ENCODE data around the gene PAPPA. TPM values are rescaled to one million over a fixed set of nuclear protein-coding genes. Genes with fewer than 3 reads are reported as not detected.

Gene PAPPA
- total and polyA plus RNA-seq, 4 experiments from 2014 or later: not detected

DNA sequence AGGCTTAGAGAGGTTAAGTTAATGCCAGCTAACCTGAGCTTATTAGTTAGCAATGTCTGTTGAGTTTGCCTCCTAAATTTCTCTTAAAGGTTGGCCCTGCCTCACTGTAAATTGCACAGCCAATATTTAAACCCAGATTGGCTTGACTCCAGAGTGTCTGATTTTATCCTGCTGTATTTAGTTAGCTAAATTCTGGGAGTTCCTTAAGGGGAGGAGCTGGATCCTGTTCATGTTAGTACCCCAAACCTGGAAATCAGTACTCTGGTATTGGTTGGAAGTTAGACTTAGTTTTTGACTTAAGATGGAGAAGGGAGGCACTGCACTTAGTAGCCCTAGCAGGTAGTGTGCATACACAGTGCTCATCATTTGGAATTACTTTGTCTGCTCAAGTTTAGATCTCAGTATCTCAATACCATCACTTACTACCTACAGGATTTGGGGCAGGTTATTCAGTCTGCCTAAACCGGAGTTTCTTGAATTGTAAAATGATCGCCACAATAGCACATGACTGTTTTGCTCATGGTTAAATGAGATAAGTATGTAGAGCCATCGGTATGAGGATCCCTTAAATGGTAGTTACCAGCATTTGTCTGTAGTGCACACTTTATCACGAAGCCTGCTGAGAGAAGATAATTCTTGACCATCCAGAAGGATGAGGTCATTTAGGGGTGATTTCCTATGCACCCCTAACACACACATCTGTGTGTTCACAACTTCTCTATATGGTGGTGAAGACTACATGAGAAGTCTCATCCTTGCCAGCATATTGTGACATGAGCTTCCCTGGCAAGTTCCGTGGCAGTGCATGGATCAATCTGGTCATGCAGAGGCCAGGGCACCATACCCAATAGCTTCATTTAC lies 268.8 kb downstream of the PAPPA start:
- no peak overlapping the region for H3K4me3 Mint-ChIP-seq
- intact Hi-C loops (cut with micrococcal nuclease): no loop called here
- H3K36me3 Mint-ChIP-seq: peaks cover 15 to 60% of the 10 kb centered on the region in 2 donors
- Histone ChIP-seq H3K4me1 (ENCODE audit: insufficient read depth, low read length) (no peaks in the 10 kb centered on the region), H3K36me3 (ENCODE audit: insufficient read depth, low read length) (no peaks in the 10 kb centered on the region), H3K4me3 (ENCODE audit: low read length in 2 of 2) (no peak overlapping the region), H3K27me3 (ENCODE audit: insufficient read depth, low read length) (no peaks in the 10 kb centered on the region), H3K27ac (ENCODE audit: low read depth, low read length) (no peak overlapping the region), H3K9me3 (ENCODE audit: control insufficient read depth in 1 of 2, low read length in 2 of 2) (no peaks in the 10 kb centered on the region)
- ChIA-PET CTCF (ENCODE audit: partially characterized antibody) (no interaction called here), POLR2A (ENCODE audit: partially characterized antibody) (no interaction called here)
- H3K27me3 Mint-ChIP-seq: no peaks in the 10 kb centered on the region
- DNase-seq: no peak
- H3K27ac Mint-ChIP-seq: no peak overlapping the region
- H3K4me1 Mint-ChIP-seq: no peaks in the 10 kb centered on the region
- H3K9me3 Mint-ChIP-seq: peaks cover 0 to 5% (median 0%) of the 10 kb centered on the region in 8 donors

DNA sequence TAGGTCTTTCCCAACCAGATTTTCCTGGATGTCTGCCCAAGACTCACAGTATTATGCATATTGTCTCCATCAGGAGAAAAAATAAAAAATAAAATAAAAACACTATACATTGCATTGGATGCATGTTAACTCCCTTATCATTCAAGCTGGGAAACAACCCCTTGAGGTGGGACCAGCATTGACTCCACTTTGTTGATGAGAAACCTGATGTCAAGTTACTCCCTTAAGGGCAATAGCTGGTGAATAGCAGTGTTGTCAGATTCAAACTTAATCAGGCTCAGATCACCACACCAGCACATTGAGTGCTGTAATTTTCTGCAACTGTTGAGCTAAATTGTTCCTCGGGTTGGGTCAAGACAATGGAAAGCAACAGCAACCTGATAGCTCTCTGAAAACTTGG lies 269.6 kb downstream of the PAPPA start:
- H3K4me3 Mint-ChIP-seq: no peak overlapping the region

DNA sequence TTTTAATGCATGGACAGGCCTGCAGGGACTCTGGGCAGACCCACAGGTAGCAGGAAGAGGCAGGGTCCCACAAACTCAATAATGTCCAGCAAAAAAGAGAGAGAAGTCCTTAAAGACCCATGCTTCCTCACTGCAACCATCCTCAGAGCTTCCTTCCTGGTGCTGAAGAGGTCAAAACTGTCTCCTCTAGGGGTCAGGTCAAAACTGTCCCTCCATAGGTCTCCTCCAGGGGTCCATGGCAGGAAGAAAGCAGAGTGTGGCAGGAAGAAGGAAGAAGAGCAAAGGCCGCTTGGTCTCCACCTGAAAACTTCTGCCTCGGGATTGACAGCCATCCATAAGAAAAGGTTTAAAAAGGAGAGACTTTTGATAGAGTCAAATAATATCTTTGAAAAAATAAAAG lies 271.7 kb downstream of the PAPPA start:
- peaks cover 14 to 60% of the 10 kb centered on the region in 2 donors for H3K36me3 Mint-ChIP-seq
- Histone ChIP-seq H3K9me3 (ENCODE audit: control insufficient read depth in 1 of 2, low read length in 2 of 2) (no peaks in the 10 kb centered on the region), H3K27me3 (ENCODE audit: insufficient read depth, low read length) (no peaks in the 10 kb centered on the region), H3K27ac (ENCODE audit: low read depth, low read length) (no peak overlapping the region), H3K4me3 (ENCODE audit: low read length in 2 of 2) (no peak overlapping the region), H3K36me3 (ENCODE audit: insufficient read depth, low read length) (no peaks in the 10 kb centered on the region), H3K4me1 (ENCODE audit: insufficient read depth, low read length) (no peaks in the 10 kb centered on the region)
- intact Hi-C loops (cut with micrococcal nuclease): no loop called here
- H3K27me3 Mint-ChIP-seq: no peaks in the 10 kb centered on the region
- H3K4me1 Mint-ChIP-seq: no peaks in the 10 kb centered on the region
- ChIA-PET POLR2A (ENCODE audit: partially characterized antibody) (no interaction called here), CTCF (ENCODE audit: partially characterized antibody) (no interaction called here)
- DNase-seq: no peak
- no peak overlapping the region for H3K27ac Mint-ChIP-seq
- H3K9me3 Mint-ChIP-seq: peaks cover 0 to 5% (median 0%) of the 10 kb centered on the region in 8 donors
- H3K4me3 Mint-ChIP-seq: no peak overlapping the region

More for the DNA sequence above, 269.6 kb downstream of the PAPPA start:
- Histone ChIP-seq H3K27ac (ENCODE audit: low read depth, low read length) (no peak overlapping the region), H3K9me3 (ENCODE audit: control insufficient read depth in 1 of 2, low read length in 2 of 2) (no peaks in the 10 kb centered on the region), H3K4me1 (ENCODE audit: insufficient read depth, low read length) (no peaks in the 10 kb centered on the region), H3K27me3 (ENCODE audit: insufficient read depth, low read length) (no peaks in the 10 kb centered on the region), H3K4me3 (ENCODE audit: low read length in 2 of 2) (no peak overlapping the region), H3K36me3 (ENCODE audit: insufficient read depth, low read length) (no peaks in the 10 kb centered on the region)
- Mint-ChIP-seq H3K36me3 (peaks cover 19 to 58% of the 10 kb centered on the region in 2 donors), H3K9me3 (peaks cover 0 to 5% (median 0%) of the 10 kb centered on the region in 8 donors), H3K4me1 (no peaks in the 10 kb centered on the region), H3K27me3 (no peaks in the 10 kb centered on the region), H3K27ac (no peak overlapping the region)
- CTCF ChIA-PET (ENCODE audit: partially characterized antibody): no interaction called here
- intact Hi-C loops (cut with micrococcal nuclease): no loop called here
- no peak for DNase-seq
- POLR2A ChIA-PET (ENCODE audit: partially characterized antibody): no interaction called here

DNA sequence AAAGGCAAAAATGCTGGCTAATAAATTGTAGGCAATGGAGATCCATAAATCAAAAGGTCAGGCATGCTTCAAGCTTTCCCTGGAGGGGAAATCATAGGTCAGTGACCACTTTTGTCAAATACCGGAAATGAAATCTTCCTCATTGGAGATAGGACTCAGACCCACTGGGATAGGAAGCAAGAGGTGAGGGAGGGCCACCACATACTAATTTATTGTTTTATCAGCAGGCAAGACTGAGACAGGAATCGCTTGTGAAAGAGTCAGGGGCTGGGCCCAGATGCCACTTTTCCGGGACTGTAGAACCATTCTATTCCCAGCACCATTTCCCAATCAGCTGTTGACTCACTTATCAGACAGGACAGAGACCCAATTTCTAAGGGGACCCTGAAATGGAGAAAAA lies 277.3 kb downstream of the PAPPA start:
- DNase-seq: no peak
- H3K27me3 ChIP-seq (ENCODE audit: insufficient read depth, low read length): no peaks in the 10 kb centered on the region
- H3K4me3 Mint-ChIP-seq: no peak overlapping the region
- H3K36me3 Mint-ChIP-seq: peaks cover 12 to 43% of the 10 kb centered on the region in 2 donors
- no peaks in the 10 kb centered on the region for H3K36me3 ChIP-seq (ENCODE audit: insufficient read depth, low read length)
- no peak overlapping the region for H3K27ac Mint-ChIP-seq
- no peaks in the 10 kb centered on the region for H3K9me3 ChIP-seq (ENCODE audit: control insufficient read depth in 1 of 2, low read length in 2 of 2)
- H3K9me3 Mint-ChIP-seq: peaks cover 0 to 5% (median 0%) of the 10 kb centered on the region in 8 donors
- no peaks in the 10 kb centered on the region for H3K4me1 ChIP-seq (ENCODE audit: insufficient read depth, low read length)
- intact Hi-C loops (cut with micrococcal nuclease): no loop called here
- H3K4me1 Mint-ChIP-seq: no peaks in the 10 kb centered on the region
- H3K27me3 Mint-ChIP-seq: no peaks in the 10 kb centered on the region
- POLR2A ChIA-PET (ENCODE audit: partially characterized antibody): no interaction called here
- no peak overlapping the region for H3K4me3 ChIP-seq (ENCODE audit: low read length in 2 of 2)
- CTCF ChIA-PET (ENCODE audit: partially characterized antibody): no interaction called here
- H3K27ac ChIP-seq (ENCODE audit: low read depth, low read length): no peak overlapping the region

DNA sequence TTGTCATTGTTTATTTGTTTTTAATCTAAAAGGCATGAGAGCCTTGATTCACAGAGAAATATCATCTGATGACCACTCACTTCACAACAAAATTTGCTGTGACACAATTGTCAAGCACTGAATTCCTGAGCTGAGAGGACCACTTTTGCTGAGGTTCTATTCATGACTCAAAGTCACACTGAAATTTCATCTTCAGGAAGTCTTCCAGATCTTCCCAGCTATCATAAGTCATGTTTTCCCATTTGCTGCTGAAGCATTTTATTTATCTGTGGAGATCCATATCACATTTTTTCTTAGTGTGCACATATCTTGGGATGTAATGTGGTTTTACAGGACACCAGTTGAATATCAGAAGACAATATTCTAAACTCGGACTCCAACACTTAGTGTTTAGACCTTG lies 278.5 kb downstream of the PAPPA start:
- Mint-ChIP-seq H3K4me1 (no peaks in the 10 kb centered on the region), H3K36me3 (peaks cover 12 to 38% of the 10 kb centered on the region in 2 donors), H3K4me3 (no peak overlapping the region), H3K27ac (no peak overlapping the region), H3K9me3 (peaks cover 0 to 1% (median 0%) of the 10 kb centered on the region in 8 donors), H3K27me3 (no peaks in the 10 kb centered on the region)
- DNase-seq: no peak
- CTCF ChIA-PET (ENCODE audit: partially characterized antibody): no interaction called here
- POLR2A ChIA-PET (ENCODE audit: partially characterized antibody): no interaction called here
- intact Hi-C loops (cut with micrococcal nuclease): no loop called here
- no peak overlapping the region for H3K4me3 ChIP-seq (ENCODE audit: low read length in 2 of 2)
- no peaks in the 10 kb centered on the region for H3K4me1 ChIP-seq (ENCODE audit: insufficient read depth, low read length)
- no peak overlapping the region for H3K27ac ChIP-seq (ENCODE audit: low read depth, low read length)
- H3K9me3 ChIP-seq (ENCODE audit: control insufficient read depth in 1 of 2, low read length in 2 of 2): no peaks in the 10 kb centered on the region
- no peaks in the 10 kb centered on the region for H3K27me3 ChIP-seq (ENCODE audit: insufficient read depth, low read length)
- no peaks in the 10 kb centered on the region for H3K36me3 ChIP-seq (ENCODE audit: insufficient read depth, low read length)

DNA sequence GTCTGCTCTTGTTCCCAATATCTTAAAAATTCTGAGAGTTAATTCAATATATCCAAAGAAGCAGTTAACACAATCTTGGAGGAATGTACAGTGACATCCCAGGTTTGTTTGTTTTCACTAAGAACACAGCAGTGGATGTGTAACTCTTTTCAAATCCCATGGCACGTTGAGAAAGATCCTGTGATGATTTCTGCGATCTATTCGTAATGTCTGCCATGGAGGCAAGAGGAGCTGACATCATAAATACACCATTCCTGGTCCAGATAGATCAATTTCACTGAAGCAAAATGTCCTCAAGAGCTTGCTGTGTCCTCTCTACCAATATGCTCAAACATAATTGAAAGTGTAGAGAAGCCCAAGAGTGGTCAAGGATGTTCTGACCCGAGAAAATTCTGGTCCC lies 280.7 kb downstream of the PAPPA start:
- no peak overlapping the region for H3K27ac Mint-ChIP-seq
- Histone ChIP-seq H3K4me3 (ENCODE audit: low read length in 2 of 2) (no peak overlapping the region), H3K27ac (ENCODE audit: low read depth, low read length) (no peak overlapping the region), H3K4me1 (ENCODE audit: insufficient read depth, low read length) (no peaks in the 10 kb centered on the region), H3K9me3 (ENCODE audit: control insufficient read depth in 1 of 2, low read length in 2 of 2) (no peaks in the 10 kb centered on the region), H3K36me3 (ENCODE audit: insufficient read depth, low read length) (no peaks in the 10 kb centered on the region), H3K27me3 (ENCODE audit: insufficient read depth, low read length) (no peaks in the 10 kb centered on the region)
- ChIA-PET POLR2A (ENCODE audit: partially characterized antibody) (no interaction called here), CTCF (ENCODE audit: partially characterized antibody) (interaction anchor here (1.2 to 1.4 kb wide), 2 partner anchors 10 to 11 kb away, joined by 3 to 6 read pairs; no protein-coding TSS in a partner anchor)
- DNase-seq: no peak
- H3K9me3 Mint-ChIP-seq: peaks cover 0 to 5% (median 0%) of the 10 kb centered on the region in 8 donors
- H3K36me3 Mint-ChIP-seq: peaks cover 15 to 39% of the 10 kb centered on the region in 2 donors
- intact Hi-C loops (cut with micrococcal nuclease): no loop called here
- H3K4me1 Mint-ChIP-seq: no peaks in the 10 kb centered on the region
- no peaks in the 10 kb centered on the region for H3K27me3 Mint-ChIP-seq
- no peak overlapping the region for H3K4me3 Mint-ChIP-seq

DNA sequence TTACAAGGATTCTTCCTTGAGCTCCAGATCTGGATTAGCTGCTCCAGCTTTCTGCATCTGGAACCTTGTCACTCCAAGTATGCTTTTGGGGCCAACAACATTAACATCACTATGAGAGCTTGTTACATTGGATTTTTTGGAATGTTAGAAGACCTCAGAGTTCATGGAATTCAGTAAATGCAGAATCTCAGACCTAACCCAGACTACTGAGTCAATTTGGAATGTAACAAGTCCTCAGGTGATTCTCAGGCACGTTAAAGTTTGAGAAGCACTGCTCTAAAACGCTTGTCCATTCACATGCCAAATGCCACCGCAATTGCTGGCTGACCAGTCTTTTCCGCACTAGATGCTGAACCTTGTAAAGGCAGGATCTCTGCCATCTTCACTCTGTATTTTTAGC lies 282.1 kb downstream of the PAPPA start:
- no peak overlapping the region for H3K27ac Mint-ChIP-seq
- Histone ChIP-seq H3K27me3 (ENCODE audit: insufficient read depth, low read length) (no peaks in the 10 kb centered on the region), H3K4me3 (ENCODE audit: low read length in 2 of 2) (no peak overlapping the region), H3K27ac (ENCODE audit: low read depth, low read length) (no peak overlapping the region), H3K36me3 (ENCODE audit: insufficient read depth, low read length) (no peaks in the 10 kb centered on the region), H3K4me1 (ENCODE audit: insufficient read depth, low read length) (no peaks in the 10 kb centered on the region), H3K9me3 (ENCODE audit: control insufficient read depth in 1 of 2, low read length in 2 of 2) (no peaks in the 10 kb centered on the region)
- POLR2A ChIA-PET (ENCODE audit: partially characterized antibody): no interaction called here
- no peaks in the 10 kb centered on the region for H3K4me1 Mint-ChIP-seq
- peaks cover 27 to 45% of the 10 kb centered on the region in 2 donors for H3K36me3 Mint-ChIP-seq
- CTCF ChIA-PET (ENCODE audit: partially characterized antibody): no interaction called here
- no peak overlapping the region for H3K4me3 Mint-ChIP-seq
- H3K27me3 Mint-ChIP-seq: no peaks in the 10 kb centered on the region
- intact Hi-C loops (cut with micrococcal nuclease): no loop called here
- no peak for DNase-seq
- peaks cover 0 to 5% (median 0%) of the 10 kb centered on the region in 8 donors for H3K9me3 Mint-ChIP-seq
